GM19467 (cell line): ENCODE data around the gene SRSF2.
A peak's percentile ranks its signal among the peaks of the same experiment; 100 is the strongest.
"Not testable (repeated sequence)": the region's sequence is repeated elsewhere in the genome, so short reads cannot be mapped to it uniquely, and the experiment has no call there.

Source experiments
- ATAC-seq: cut with Tn5 transposase; IDR thresholded peaks from one replicate; pipeline ENCODE4 v1.9.1; 2021; ENCODE audit warnings: mild to moderate bottlenecking, moderate library complexity; ENCODE audit not compliant: unreplicated experiment

SRSF2 gene

DNA sequence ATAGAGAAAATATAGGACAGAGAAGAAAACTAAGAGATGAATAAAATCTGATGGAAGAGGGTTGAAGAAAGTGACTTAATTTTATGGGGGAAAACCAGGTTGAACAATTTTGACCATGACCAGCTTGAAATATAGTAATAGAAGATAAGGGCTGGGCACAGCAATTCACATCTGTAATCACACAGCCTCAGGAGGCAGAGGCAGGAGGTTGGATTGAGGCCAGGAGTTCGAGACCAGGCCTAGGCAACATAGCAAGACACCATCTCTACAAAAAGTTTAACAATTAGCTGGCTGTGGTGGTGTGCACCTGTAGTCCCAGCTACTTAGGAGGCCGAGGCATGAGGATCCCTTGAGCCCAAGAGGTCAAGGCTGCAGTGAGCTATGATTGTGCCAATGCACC is 35.1 kb downstream of the SRSF2 start:
- no peak for ATAC-seq

DNA sequence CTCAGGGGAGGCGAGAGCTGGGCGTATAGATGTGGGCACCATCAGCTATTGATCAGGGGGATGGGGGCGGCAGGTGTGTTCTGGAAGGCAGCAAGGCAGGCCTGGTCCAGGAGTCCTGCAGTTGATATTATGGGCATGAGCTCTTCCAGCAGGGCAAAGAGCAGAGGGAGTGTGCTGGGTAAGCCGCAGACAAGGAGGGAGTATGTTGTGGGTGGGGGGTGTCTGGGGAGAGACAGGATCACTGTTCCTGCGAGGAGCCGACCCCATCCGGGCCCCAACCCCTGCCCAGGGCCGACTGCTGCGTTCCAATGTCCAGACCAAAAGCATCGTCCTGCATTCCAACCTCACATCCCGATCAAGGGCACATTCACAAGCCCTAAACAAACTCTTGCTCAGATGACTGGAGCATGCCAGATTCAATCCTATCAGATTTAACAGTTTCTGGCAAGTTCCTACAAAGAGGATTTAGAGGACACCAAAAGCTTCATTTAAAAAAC is 35.6 kb downstream of the SRSF2 start:
- ATAC-seq = no peak

- ATAC-seq = no peak
Measured at GRCh38 chr17:76700617-76701470, 36.3 kb downstream of the SRSF2 start.

DNA sequence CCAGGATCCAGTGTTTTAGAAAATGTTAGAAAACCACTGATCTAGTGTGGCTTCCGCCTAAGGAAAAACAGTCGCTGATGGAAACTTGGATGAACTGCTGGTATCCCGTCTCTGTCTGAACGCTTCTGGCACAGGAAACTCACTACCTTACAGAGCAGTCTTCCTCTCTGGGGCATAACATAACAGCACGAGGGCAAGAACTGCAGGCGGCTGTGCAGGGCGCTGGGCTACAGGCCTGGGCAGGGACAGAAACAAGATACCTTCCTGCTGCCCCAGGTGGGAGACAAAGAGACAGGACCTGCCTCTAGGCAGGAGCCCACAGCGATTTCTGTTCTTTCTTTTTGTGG is 36.9 kb downstream of the SRSF2 start:
- ATAC-seq = no peak

GRCh38 chr17:76698466-76698977 is 38.6 kb downstream of the SRSF2 start:
- ATAC-seq = not testable (repeated sequence)

DNA sequence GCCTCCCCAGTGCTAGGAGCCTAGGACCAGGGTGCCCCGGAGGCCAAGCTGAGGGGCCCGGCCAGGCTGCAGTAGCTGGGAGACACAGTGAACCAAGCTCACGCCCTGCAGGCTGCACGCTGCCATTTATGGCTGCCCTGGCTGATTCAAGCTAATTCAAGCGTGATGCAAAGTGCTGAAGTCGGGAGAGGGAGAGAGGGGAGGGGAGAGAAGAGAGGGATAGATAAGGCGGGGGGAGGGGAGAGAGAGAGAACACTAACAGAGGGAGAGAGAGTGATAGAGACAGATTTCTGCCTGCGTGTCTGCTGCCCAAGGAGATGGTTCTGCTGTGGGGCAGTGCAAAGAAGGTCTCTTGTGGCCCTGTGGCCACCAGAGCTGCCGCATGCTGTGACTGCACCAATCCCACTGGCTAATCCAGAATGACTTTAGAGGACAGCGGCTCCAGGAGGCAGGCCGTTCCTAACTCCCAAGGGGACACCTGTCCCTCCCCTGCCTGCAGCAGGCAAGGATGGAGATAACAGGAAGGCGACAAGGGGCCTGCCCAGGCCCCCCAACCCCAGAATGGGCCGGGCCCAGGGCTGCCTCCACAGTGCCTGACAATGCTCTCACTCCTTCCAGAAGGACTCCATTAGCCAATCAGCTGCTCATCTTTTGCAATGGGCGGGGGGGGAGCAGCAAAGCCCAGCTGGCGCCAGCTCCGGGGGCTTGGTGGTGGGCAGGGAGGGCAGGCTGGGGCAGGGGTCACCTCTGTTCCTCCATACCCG is 39.2 kb downstream of the SRSF2 start:
- ATAC-seq = no peak

- peak; percentile 60 for ATAC-seq
Measured at GRCh38 chr17:76696763-76697701, 40.1 kb downstream of the SRSF2 start.

DNA sequence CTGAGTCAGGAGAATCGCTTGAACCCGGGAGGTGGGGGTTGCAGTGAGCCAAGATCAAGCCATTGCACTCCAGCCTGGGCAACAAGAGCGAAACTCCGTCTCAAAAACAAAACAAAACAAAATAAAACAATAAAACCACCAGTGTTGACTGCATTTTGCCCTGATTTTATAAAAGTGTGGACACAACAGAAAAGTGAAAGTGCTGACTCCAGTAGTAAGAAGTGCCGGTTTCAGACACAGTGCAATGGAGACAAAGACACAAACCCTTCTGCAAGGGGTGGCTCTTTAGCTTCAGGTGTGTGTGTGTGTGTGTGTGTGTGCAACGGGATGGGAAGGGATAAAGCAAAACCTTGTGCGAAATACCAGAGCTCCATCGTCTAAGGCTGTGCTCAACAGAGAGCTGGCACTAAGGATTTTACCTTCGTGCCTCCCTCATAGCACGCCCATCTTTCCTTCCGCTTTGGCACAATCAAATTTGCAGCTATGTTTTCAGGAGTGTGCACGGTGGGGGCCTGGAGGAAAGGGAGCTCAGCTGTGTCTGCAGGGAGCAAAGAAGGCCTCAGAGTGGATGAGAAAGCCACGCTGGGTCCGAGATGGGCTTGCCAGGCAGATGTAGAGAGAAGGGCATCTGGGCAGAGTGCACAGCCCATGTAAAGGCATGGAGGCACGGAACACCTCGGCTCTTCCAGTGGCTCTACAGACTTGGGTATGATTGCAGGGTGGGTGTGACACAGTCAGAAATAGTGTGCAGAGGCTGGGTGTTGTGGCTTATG is 41.9 kb downstream of the SRSF2 start:
- no peak for ATAC-seq

- ATAC-seq = no peak
Measured at GRCh38 chr17:76691379-76692191, 45.5 kb downstream of the SRSF2 start.

- no peak for ATAC-seq
Measured at GRCh38 chr17:76690596-76691280, 46.4 kb downstream of the SRSF2 start.

DNA sequence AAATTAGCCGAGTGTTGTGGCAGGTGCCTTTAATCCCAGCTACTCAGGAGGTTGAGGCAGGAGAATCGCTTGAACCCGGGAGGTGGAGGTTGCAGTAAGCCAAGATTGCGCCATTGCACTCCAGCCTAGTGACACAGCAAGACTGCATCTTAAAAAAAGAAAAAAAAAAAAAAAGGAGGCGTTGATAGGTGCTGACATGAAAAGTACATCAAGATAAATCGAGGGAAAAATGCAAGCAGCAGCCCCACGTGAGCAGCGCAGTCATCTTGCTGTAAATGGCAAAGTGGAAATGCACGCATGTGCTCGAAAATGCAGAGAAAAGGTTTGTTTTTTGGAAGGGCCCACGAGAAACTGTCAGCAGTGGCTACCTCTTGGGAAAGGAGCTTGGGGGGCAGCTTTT is 47.3 kb downstream of the SRSF2 start:
- no peak for ATAC-seq

- ATAC-seq = no peak
Measured at GRCh38 chr17:76688165-76688622, 48.9 kb downstream of the SRSF2 start.

- ATAC-seq = no peak
Measured at GRCh38 chr17:76687298-76688164, 49.6 kb downstream of the SRSF2 start.

GRCh38 chr17:76686538-76687297 is 50.4 kb downstream of the SRSF2 start:
- ATAC-seq = no peak

GRCh38 chr17:76685846-76686245 is 51.3 kb downstream of the SRSF2 start:
- no peak for ATAC-seq

DNA sequence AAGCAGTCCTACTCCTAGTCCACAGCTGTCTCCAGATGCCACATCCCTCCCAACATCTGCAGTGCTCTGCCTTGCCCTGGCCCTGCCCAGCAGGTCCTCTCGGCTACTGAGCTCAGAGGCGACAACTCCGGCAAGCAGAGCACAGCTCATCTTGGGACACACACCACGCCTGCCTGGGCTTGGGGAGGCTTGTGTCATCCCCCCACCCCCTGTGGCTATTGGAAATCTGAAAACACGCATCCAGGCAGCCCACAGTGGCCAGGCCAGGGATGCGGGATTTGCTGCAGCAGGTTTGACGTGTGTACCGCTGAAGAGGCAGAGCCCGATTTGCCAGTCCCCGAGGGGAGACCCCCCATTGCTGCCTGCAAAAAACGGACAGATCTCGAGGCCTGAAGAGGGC is 51.8 kb downstream of the SRSF2 start:
- no peak for ATAC-seq

DNA sequence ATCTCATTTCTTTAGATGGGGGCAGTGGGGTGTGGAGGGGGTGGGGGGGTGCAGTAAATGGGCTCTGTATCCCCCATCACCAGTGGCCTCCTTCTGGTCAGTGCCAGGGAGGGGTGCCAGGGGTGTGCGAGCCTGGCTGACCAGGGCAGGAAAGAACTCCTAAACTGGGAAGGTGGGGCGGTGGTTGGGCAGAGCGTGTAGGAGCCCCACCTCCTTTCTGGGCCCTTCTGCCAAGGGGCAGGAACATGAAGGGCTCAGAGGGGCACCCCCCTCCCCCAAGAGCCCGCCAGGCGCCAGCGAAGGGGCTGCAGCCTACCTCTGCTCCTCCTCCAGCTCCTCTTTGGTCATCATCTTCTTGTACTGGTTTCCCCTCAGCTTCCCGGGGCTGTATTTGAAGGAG is 52.4 kb downstream of the SRSF2 start:
- no peak for ATAC-seq
